Thyroid gland (tissue), 4 donors: ENCODE data around the gene LHPP.

Source experiments
- CTCF ChIP-seq, 6 experiments: fragments of 200-600 bp in 3 of 6; fragments of 450-650 bp in 3 of 6; sonication (generic) in 3 of 6; IDR thresholded peaks; one replicate each; pipeline ENCODE4 v1.5.1; 2016 to 2019; ENCODE audit warnings: antibody characterized with exemption in 6 of 6, mild to moderate bottlenecking in 2 of 6, inconsistent platforms in 1 of 6, moderate library complexity in 1 of 6
- POLR2A ChIP-seq, 2 donors: fragments of 450-650 bp; IDR thresholded peaks; one replicate each; pipeline ENCODE4 v1.6.1; 2017; ENCODE audit warnings: antibody characterized with exemption in 2 of 2, mild to moderate bottlenecking in 2 of 2, moderate library complexity in 1 of 2

- TF ChIP-seq CTCF (IDR thresholded peaks at IDR 0.05) = no peak
- TF ChIP-seq POLR2A (IDR thresholded peaks at IDR 0.05) = no peak
Measured at GRCh38 chr10:124563320-124564040, 101.9 kb downstream of the LHPP start.
